Lung (tissue), 12 donors: ENCODE results near the gene MIF4GD. TPM values are rescaled to one million over a fixed set of nuclear protein-coding genes. Genes with fewer than 3 reads are reported as not detected.

Experiments
- ATAC-seq: fragments of 200-7000 bp; cut with Tn5 transposase; one replicate; pipeline ENCODE4 v1.9.1; 2020; ENCODE audit warnings: moderate number of reproducible peaks; ENCODE audit not compliant: insufficient read depth, low FRiP score
- DNase-seq, 3 donors: peaks; one replicate each; pipeline ENCODE4 v3.0.0-alpha.2; 2013 to 2017
- H3K27ac ChIP-seq, 2 donors: one replicate each; pipeline ENCODE4 v1.5.1; 2013; ENCODE audit warnings: mild to moderate bottlenecking in 2 of 2, moderate library complexity in 2 of 2, control low read depth in 1 of 2, inconsistent platforms in 1 of 2, low read depth in 1 of 2, low read length in 1 of 2
- H3K27me3 ChIP-seq, 3 donors: one replicate each; pipeline ENCODE4 v1.5.1; 2013; ENCODE audit warnings: low read length in 2 of 3; ENCODE audit not compliant: control insufficient read depth in 3 of 3, insufficient read depth in 3 of 3
- H3K36me3 ChIP-seq, 4 donors: one replicate each; pipeline ENCODE4 v1.5.1; 2013; ENCODE audit warnings: low read length in 4 of 4, mild to moderate bottlenecking in 1 of 4, moderate library complexity in 1 of 4; ENCODE audit not compliant: control insufficient read depth in 4 of 4, insufficient read depth in 4 of 4
- H3K4me1 ChIP-seq, 5 donors: one replicate each; pipeline ENCODE4 v1.5.1; 2013; ENCODE audit warnings: low read length in 5 of 5, mild to moderate bottlenecking in 2 of 5, moderate library complexity in 1 of 5; ENCODE audit not compliant: control insufficient read depth in 5 of 5, insufficient read depth in 5 of 5
- H3K4me3 ChIP-seq: one replicate; pipeline ENCODE4 v1.5.1; 2013; ENCODE audit warnings: mild to moderate bottlenecking, control low read depth, moderate library complexity
- H3K9ac ChIP-seq, 2 donors: one replicate each; pipeline ENCODE4 v1.5.1; 2013; ENCODE audit warnings: low read length in 2 of 2, control low read depth in 1 of 2; ENCODE audit not compliant: insufficient read depth in 1 of 2
- H3K9me3 ChIP-seq, 4 donors: one replicate each; pipeline ENCODE4 v1.5.1; 2013; ENCODE audit warnings: low read length in 3 of 4, mild to moderate bottlenecking in 1 of 4, moderate library complexity in 1 of 4; ENCODE audit not compliant: control insufficient read depth in 4 of 4, insufficient read depth in 3 of 4
- CTCF ChIP-seq: IDR thresholded peaks from 2 replicates; pipeline ENCODE4 v1.5.1; 2012; ENCODE audit warnings: mild to moderate bottlenecking; ENCODE audit errors: control extremely low read depth, extremely low read depth
- WGBS, 2 donors: extraction: QIAGEN DNeasy Blood & Tissue Kit; methylation state at CpG; one replicate each; pipeline ENCODE4 v1.1.7; 2013; 5-methylcytosine and 5-hydroxymethylcytosine counted together
- polyA plus RNA-seq, 2 donors: library from polyadenylated mRNA; stranded (reverse); fragments of 200-250 nt; gene quantifications; one replicate each; pipeline ENCODE4 v1.2.1, GENCODE V29; 2013
- total RNA-seq, 2 donors: library from RNA; depleted of rRNA in 1 of 2; stranded (reverse); fragments of >200 nt in 1 of 2; gene quantifications; one replicate each; pipeline ENCODE4 v1.2.1, GENCODE V29; 2014 to 2021
- donor health status: control.
- donor health status: control.
- donor health status: Bipolar disorder and iron deficiency.
- donor health status: healthy.
- donor health status: DM: yes; HTN: yes; CAD: no.

The MIF4GD gene
- total and polyA plus RNA-seq, 4 donors: 9.7 to 34.8 (median 23.0) TPM

- Histone ChIP-seq H3K9ac (no peak overlapping the region), H3K4me1 (no peaks in the 10 kb centered on the region), H3K27me3 (no peaks in the 10 kb centered on the region), H3K4me3 (no peak overlapping the region), H3K9me3 (no peaks in the 10 kb centered on the region), H3K27ac (no peak overlapping the region), H3K36me3 (peaks cover 13 to 90% (median 48%) of the 10 kb centered on the region in 4 donors)
- DNase-seq (no peak), ATAC-seq (no peak)
- WGBS, 2 donors: 81 to 86% methylated on average over 15 of the region's 15 CpGs
- no peak for TF ChIP-seq CTCF
Measured at GRCh38 chr17:75241996-75242460, 29.0 kb downstream of the MIF4GD start.

GRCh38 chr17:75241502-75241901, 29.5 kb downstream of the MIF4GD start:
- H3K9ac ChIP-seq: no peak overlapping the region
- no peak overlapping the region for H3K4me3 ChIP-seq
- DNase-seq (no peak), ATAC-seq (no peak)
- 93 to 95% methylated on average over 9 of the region's 9 CpGs for WGBS, 2 donors
- H3K4me1 ChIP-seq: no peaks in the 10 kb centered on the region
- peaks cover 17 to 94% (median 53%) of the 10 kb centered on the region in 4 donors for H3K36me3 ChIP-seq
- H3K27me3 ChIP-seq: no peaks in the 10 kb centered on the region
- H3K9me3 ChIP-seq: no peaks in the 10 kb centered on the region
- TF ChIP-seq CTCF: no peak
- no peak overlapping the region for H3K27ac ChIP-seq

GRCh38 chr17:75241143-75241430, 29.9 kb downstream of the MIF4GD start:
- Histone ChIP-seq H3K9me3 (no peaks in the 10 kb centered on the region), H3K27ac (no peak overlapping the region), H3K4me1 (no peaks in the 10 kb centered on the region), H3K27me3 (no peaks in the 10 kb centered on the region), H3K9ac (no peak overlapping the region), H3K36me3 (peaks cover 13 to 91% (median 54%) of the 10 kb centered on the region in 4 donors), H3K4me3 (no peak overlapping the region)
- no peak for TF ChIP-seq CTCF
- ATAC-seq: no peak
- 91% methylated on average over 7 of the region's 7 CpGs for WGBS, 2 donors
- no peak for DNase-seq
